Progenitor cell of endocrine pancreas (in vitro differentiated cells): ENCODE measurements around the gene MSANTD7. TPM values are rescaled to one million over a fixed set of nuclear protein-coding genes. Genes with fewer than 3 reads are reported as not detected.

Experiments
- DNase-seq: peaks from one replicate; pipeline ENCODE4 v3.0.0; 2021; ENCODE audit warnings: low spot score; ENCODE audit not compliant: unreplicated experiment
- H3K27ac Mint-ChIP-seq: 2 replicates; pipeline ENCODE4 v1.8.0; 2021; ENCODE audit warnings: mild to moderate bottlenecking, moderate library complexity, mixed read lengths
- H3K27me3 Mint-ChIP-seq: 2 replicates; pipeline ENCODE4 v1.8.0; 2021; ENCODE audit warnings: mixed read lengths
- H3K36me3 Mint-ChIP-seq: 2 replicates; pipeline ENCODE4 v1.8.0; 2022; ENCODE audit warnings: mixed read lengths; ENCODE audit not compliant: insufficient read depth
- H3K4me1 Mint-ChIP-seq: 2 replicates; pipeline ENCODE4 v1.8.0; 2021; ENCODE audit warnings: low read depth, mixed read lengths
- H3K4me3 Mint-ChIP-seq: 2 replicates; pipeline ENCODE4 v1.8.0; 2021; ENCODE audit warnings: low read depth, mild to moderate bottlenecking, moderate library complexity, mixed read lengths
- H3K9me3 Mint-ChIP-seq: 2 replicates; pipeline ENCODE4 v1.8.0; 2021; ENCODE audit warnings: low read depth, mixed read lengths
- CTCF ChIP-seq: fragments of 200-600 bp; sonication (generic); IDR thresholded peaks from one replicate; pipeline ENCODE4 v1.5.0; 2021; ENCODE audit warnings: antibody characterized with exemption, mild to moderate bottlenecking; ENCODE audit not compliant: unreplicated experiment
- total RNA-seq: library from RNA; stranded (reverse); gene quantifications from 2 replicates; pipeline ENCODE4 v1.2.1, GENCODE V29; 2021

Gene MSANTD7
- total RNA-seq, 1 donor from 2014 or later: 15.7 TPM

- Mint-ChIP-seq H3K36me3 (no peaks in the 10 kb centered on the region), H3K4me1 (peaks cover 8% of the 10 kb centered on the region), H3K4me3 (no peak overlapping the region), H3K27me3 (peaks cover 2% of the 10 kb centered on the region), H3K9me3 (no peaks in the 10 kb centered on the region), H3K27ac (no peak overlapping the region)
- DNase-seq: no peak
- TF ChIP-seq CTCF: no peak
These were observed 17.9 kb upstream of the MSANTD7 start for GRCh38 chr10:14820010-14820774.

- Mint-ChIP-seq H3K27ac (no peak overlapping the region), H3K9me3 (no peaks in the 10 kb centered on the region), H3K36me3 (no peaks in the 10 kb centered on the region), H3K4me1 (peaks cover 8% of the 10 kb centered on the region), H3K4me3 (no peak overlapping the region), H3K27me3 (peaks cover 8% of the 10 kb centered on the region)
- no peak for TF ChIP-seq CTCF
- DNase-seq: no peak
These were observed 17.3 kb upstream of the MSANTD7 start for GRCh38 chr10:14820775-14821154.

GRCh38 chr10:14821635-14822375 lies 16.3 kb upstream of the MSANTD7 start:
- Mint-ChIP-seq H3K4me1 (peaks cover 8% of the 10 kb centered on the region), H3K27ac (no peak overlapping the region), H3K27me3 (peaks cover 16% of the 10 kb centered on the region), H3K4me3 (no peak overlapping the region), H3K9me3 (no peaks in the 10 kb centered on the region), H3K36me3 (no peaks in the 10 kb centered on the region)
- no peak for DNase-seq
- TF ChIP-seq CTCF: no peak

GRCh38 chr10:14822879-14823755 lies 15.0 kb upstream of the MSANTD7 start:
- DNase-seq: no peak
- H3K27me3 Mint-ChIP-seq: peaks cover 16% of the 10 kb centered on the region
- no peak overlapping the region for H3K4me3 Mint-ChIP-seq
- H3K4me1 Mint-ChIP-seq: peaks cover 8% of the 10 kb centered on the region
- no peaks in the 10 kb centered on the region for H3K9me3 Mint-ChIP-seq
- H3K27ac Mint-ChIP-seq: peak overlapping the region; percentile 25
- H3K36me3 Mint-ChIP-seq: no peaks in the 10 kb centered on the region
- peak; percentile 69 for TF ChIP-seq CTCF

- Mint-ChIP-seq H3K9me3 (no peaks in the 10 kb centered on the region), H3K36me3 (no peaks in the 10 kb centered on the region), H3K27ac (no peak overlapping the region), H3K4me1 (peaks cover 8% of the 10 kb centered on the region), H3K27me3 (peaks cover 16% of the 10 kb centered on the region), H3K4me3 (no peak overlapping the region)
- TF ChIP-seq CTCF: no peak
- no peak for DNase-seq
These were observed 14.1 kb upstream of the MSANTD7 start for GRCh38 chr10:14823966-14824365.
